ENCODE data around the gene DIAPH3. TPM values are rescaled to one million over a fixed set of nuclear protein-coding genes. Genes with fewer than 3 reads are reported as not detected.

Gene DIAPH3
- total and polyA plus RNA-seq, 2 of the 8 experiments (the other 6 are each of a cell fraction or from before 2014, with no cell fraction given), result 8.0 to 30.8 TPM

- Histone ChIP-seq H2BK12ac (ENCODE audit: low read depth, low read length) (no peak overlapping the region), H3K27ac (ENCODE audit: low read depth, low read length) (no peak overlapping the region), H3K18ac (ENCODE audit: extremely low read depth, low read length) (no peak overlapping the region), H3K36me3 (ENCODE audit: control insufficient read depth in 2 of 4, insufficient read depth in 4 of 4, low read length in 3 of 4) (no peaks in the 10 kb centered on the region), H3K4me1 (replicated peaks in 1 of 4; ENCODE audit: control insufficient read depth in 3 of 4, insufficient read depth in 4 of 4, low read length in 3 of 4) (no peaks in the 10 kb centered on the region; a peak in 1 of 7 replicates), H2BK5ac (ENCODE audit: low read depth, low read length) (no peak overlapping the region), H4K20me1 (replicated peaks in 1 of 2; ENCODE audit: control insufficient read depth in 1 of 2, insufficient read depth in 2 of 2, low read length in 2 of 2) (no peaks in the 10 kb centered on the region), H3K4me2 (ENCODE audit: insufficient read depth in 1 of 2, low read depth in 2 of 2, low read length in 2 of 2) (no peak overlapping the region), H3K23me2 (ENCODE audit: low read depth, low read length) (peaks cover 2% of the 10 kb centered on the region; the same call in 1 of the 2 replicates), H3K4me3 (ENCODE audit: extremely low read depth in 1 of 4, insufficient read depth in 2 of 4, low read depth in 3 of 4, low read length in 4 of 4) (no peak overlapping the region), H2BK15ac (ENCODE audit: low read length) (no peak overlapping the region), H3K9me3 (ENCODE audit: insufficient read depth in 2 of 2, low read depth in 1 of 2, low read length in 1 of 2) (no peaks in the 10 kb centered on the region), H3K23ac (ENCODE audit: insufficient read length) (no peak overlapping the region), H3K4ac (replicated peaks; ENCODE audit: insufficient read length, low read depth, low read length) (no peak overlapping the region), H3K14ac (ENCODE audit: insufficient read length) (no peak overlapping the region), H3K27me3 (replicated peaks in 1 of 4; ENCODE audit: control insufficient read depth in 3 of 4, extremely low read depth in 1 of 4, insufficient read depth in 3 of 4, low read length in 3 of 4) (no peaks in the 10 kb centered on the region), H2AK5ac (ENCODE audit: low read depth, low read length) (no peak overlapping the region), H2BK120ac (replicated peaks; ENCODE audit: low read depth, low read length) (no peak overlapping the region), H4K5ac (ENCODE audit: insufficient read length, low read depth, low read length) (no peak overlapping the region), H4K8ac (ENCODE audit: extremely low read depth, insufficient read depth, low read length) (no peak overlapping the region), H3K9ac (replicated peaks in 1 of 4; ENCODE audit: extremely low read depth in 1 of 4, low read depth in 3 of 4, low read length in 3 of 4) (no peak overlapping the region), H3K79me1 (ENCODE audit: low read depth, low read length) (no peaks in the 10 kb centered on the region), H4K91ac (replicated peaks; ENCODE audit: insufficient read length, low read length) (no peak overlapping the region), H3K79me2 (ENCODE audit: control insufficient read depth in 1 of 2, insufficient read depth in 2 of 2, low read length in 2 of 2) (no peaks in the 10 kb centered on the region), H2BK20ac (ENCODE audit: low read length) (no peak overlapping the region), H2AFZ (ENCODE audit: low read length) (no peak overlapping the region), H3K56ac (replicated peaks; ENCODE audit: insufficient read length, low read depth, low read length) (no peak overlapping the region)
- FAIRE-seq, result no peak
- DNase-seq (ENCODE audit: low read depth in 1 of 2, low spot score in 2 of 2), result no peak
- ChIA-PET CTCF (ENCODE audit: partially characterized antibody) (interaction anchor here (0.5 to 1.8 kb wide), 3 partner anchors 12 to 436 kb away, joined by 3 to 6 read pairs (median 3); no protein-coding TSS in a partner anchor), POLR2A (ENCODE audit: partially characterized antibody) (no interaction called here)
- 83% methylated on average over 1 of the region's 1 CpG; no CpG with 5 or more reads in 1 of the 2 experiments for WGBS, 2 experiments (ENCODE audit: extremely low coverage in 1 of 2, insufficient coverage in 1 of 2, insufficient read length in 1 of 2, insufficient replicate concordance in 2 of 2, low coverage in 1 of 2, low lambda C conversion rate in 2 of 2, missing lambda C conversion rate in 1 of 2)
- TF ChIP-seq BACH1 (IDR thresholded peaks at IDR 0.05; ENCODE audit: low read length) (no peak), CREB1 (IDR thresholded peaks at IDR 0.05) (no peak), CHD2 (IDR thresholded peaks at IDR 0.05; ENCODE audit: low read length) (no peak), SIN3A (conservative IDR thresholded peaks at IDR 0.05 in 1 of 2, IDR thresholded peaks at IDR 0.05 in 1 of 2; ENCODE audit: low read depth in 1 of 2, low read length in 2 of 2) (no peak), CTCF (IDR thresholded peaks at IDR 0.05; ENCODE audit: control extremely low read depth in 1 of 3, insufficient read depth in 1 of 3, low read depth in 1 of 3, low read length in 3 of 3) (no peak), CTBP2 (IDR thresholded peaks at IDR 0.05; ENCODE audit: borderline replicate concordance, insufficient read depth, insufficient read length, low read length) (no peak), ASH2L (IDR thresholded peaks at IDR 0.05; ENCODE audit: low read length) (no peak), PHF8 (conservative IDR thresholded peaks at IDR 0.05; ENCODE audit: low read depth, low read length) (no peak), CEBPB (IDR thresholded peaks at IDR 0.05; ENCODE audit: low read depth, low read length) (no peak), GABPA (IDR thresholded peaks at IDR 0.05; ENCODE audit: borderline replicate concordance, insufficient read depth, low read length) (no peak), SP2 (IDR thresholded peaks at IDR 0.05; ENCODE audit: low read length) (no peak), EP300 (IDR thresholded peaks at IDR 0.05; ENCODE audit: borderline replicate concordance in 1 of 2, low read depth in 2 of 2, low read length in 2 of 2) (no peak)
Observed at GRCh38 chr13:59710416-59710815, 453.3 kb downstream of the DIAPH3 start.

All from H1 (cell line).